WERI-Rb-1 (cell line): ENCODE measurements around the gene DNAJC1.

Experiments used
- DNase-seq: peaks from one replicate; pipeline ENCODE4 v3.0.0-alpha.2; 2020
- H3K27ac ChIP-seq: fragments of 250-450 bp; sonication (Bioruptor Pico); 2 replicates; pipeline ENCODE4 v1.5.1; 2020; ENCODE audit warnings: mild to moderate bottlenecking, moderate library complexity
- H3K27me3 ChIP-seq: fragments of 250-450 bp; sonication (Bioruptor Pico); 2 replicates; pipeline ENCODE4 v1.5.1; 2021; ENCODE audit warnings: mild to moderate bottlenecking, low read depth, moderate library complexity; ENCODE audit not compliant: insufficient read depth, severe bottlenecking
- H3K36me3 ChIP-seq: fragments of 250-450 bp; sonication (Bioruptor Pico); 2 replicates; pipeline ENCODE4 v1.5.1; 2020; ENCODE audit warnings: mild to moderate bottlenecking, moderate library complexity
- H3K4me3 ChIP-seq: 2 replicates; pipeline ENCODE4 v1.5.1; 2011; ENCODE audit warnings: low read depth, mild to moderate bottlenecking, control low read depth, low read length
- H3K9me3 ChIP-seq: fragments of 250-450 bp; sonication (Bioruptor Pico); 2 replicates; pipeline ENCODE4 v1.5.1; 2021; ENCODE audit warnings: mild to moderate bottlenecking, moderate library complexity; ENCODE audit not compliant: severe bottlenecking
- CTCF ChIP-seq: IDR thresholded peaks from 2 replicates; pipeline ENCODE4 v1.5.1; 2011; ENCODE audit warnings: low read depth, mild to moderate bottlenecking, control low read depth, inconsistent platforms, low read length

DNAJC1 gene

GRCh38 chr10:21961847-21962246, 41.7 kb downstream of the DNAJC1 start:
- DNase-seq: no peak
- no peaks in the 10 kb centered on the region for H3K9me3 ChIP-seq
- no peak for TF ChIP-seq CTCF
- no peak overlapping the region for H3K4me3 ChIP-seq
- H3K36me3 ChIP-seq: no peaks in the 10 kb centered on the region
- no peak overlapping the region for H3K27ac ChIP-seq
- no peaks in the 10 kb centered on the region for H3K27me3 ChIP-seq

DNA sequence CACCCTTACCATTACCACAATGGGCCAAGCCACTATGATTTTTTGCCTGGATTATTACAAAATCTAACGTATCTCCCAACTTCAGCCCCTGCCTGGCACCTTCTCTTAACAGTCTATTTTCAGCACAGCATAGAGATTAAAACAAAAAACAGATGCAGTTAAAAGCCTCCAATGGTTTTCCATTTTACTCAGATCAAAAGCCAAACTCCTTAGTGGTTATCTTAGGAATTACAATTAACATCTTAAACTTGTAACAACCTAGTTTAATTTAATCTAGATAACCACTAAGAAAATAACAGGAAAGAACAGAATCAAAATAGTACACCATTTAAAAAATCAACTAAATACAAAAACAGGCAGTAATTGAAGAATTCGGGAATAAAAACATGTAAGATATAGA, 43.5 kb downstream of the DNAJC1 start:
- Histone ChIP-seq H3K27me3 (no peaks in the 10 kb centered on the region), H3K4me3 (no peak overlapping the region), H3K36me3 (no peaks in the 10 kb centered on the region), H3K9me3 (no peaks in the 10 kb centered on the region), H3K27ac (no peak overlapping the region)
- no peak for DNase-seq
- no peak for TF ChIP-seq CTCF

DNA sequence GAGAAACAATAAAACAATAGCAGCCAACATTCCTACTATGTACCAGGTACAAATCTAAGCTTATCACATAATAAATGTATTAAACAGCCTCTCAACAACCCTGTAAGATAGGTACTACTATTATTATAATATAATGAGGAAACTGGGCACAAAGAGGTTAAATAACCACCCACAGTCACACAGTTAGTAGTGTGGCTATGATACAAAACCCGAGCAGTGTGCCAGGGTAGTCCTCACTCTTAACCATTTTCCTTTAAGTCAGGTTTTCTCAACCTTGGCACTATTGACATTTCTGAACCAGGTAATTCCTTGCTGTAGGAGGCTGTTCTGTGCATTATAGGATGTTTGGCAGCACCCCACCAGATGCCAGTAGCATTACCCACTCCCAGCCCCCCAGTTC, 48.8 kb downstream of the DNAJC1 start:
- Histone ChIP-seq H3K36me3 (no peaks in the 10 kb centered on the region), H3K27me3 (no peaks in the 10 kb centered on the region), H3K9me3 (no peaks in the 10 kb centered on the region), H3K27ac (no peak overlapping the region), H3K4me3 (no peak overlapping the region)
- no peak for DNase-seq
- TF ChIP-seq CTCF: no peak

DNA sequence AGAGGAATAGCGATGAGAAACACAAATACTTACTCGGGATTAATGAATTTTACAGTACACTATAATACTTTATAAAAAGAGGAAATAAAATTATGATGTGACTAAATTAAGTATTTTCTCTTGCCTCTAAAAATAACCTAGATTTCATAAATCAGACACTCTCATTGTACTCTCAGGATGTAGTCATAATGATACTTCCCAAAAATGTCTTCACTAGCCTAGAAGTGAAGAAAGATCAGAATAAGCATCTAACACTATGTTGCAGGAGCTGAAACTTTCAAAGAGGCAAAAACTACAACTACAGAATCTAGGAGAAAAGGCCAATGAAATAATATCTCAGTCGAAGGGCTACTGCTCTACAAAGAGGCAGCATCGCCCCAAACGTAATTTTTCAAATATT, 49.4 kb downstream of the DNAJC1 start:
- Histone ChIP-seq H3K27me3 (no peaks in the 10 kb centered on the region), H3K36me3 (no peaks in the 10 kb centered on the region), H3K9me3 (no peaks in the 10 kb centered on the region), H3K4me3 (no peak overlapping the region), H3K27ac (no peak overlapping the region)
- DNase-seq: no peak
- TF ChIP-seq CTCF: no peak

GRCh38 chr10:21953585-21954057, 49.9 kb downstream of the DNAJC1 start:
- Histone ChIP-seq H3K27ac (no peak overlapping the region), H3K36me3 (no peaks in the 10 kb centered on the region), H3K4me3 (no peak overlapping the region), H3K27me3 (no peaks in the 10 kb centered on the region), H3K9me3 (no peaks in the 10 kb centered on the region)
- no peak for TF ChIP-seq CTCF
- DNase-seq: no peak

DNA sequence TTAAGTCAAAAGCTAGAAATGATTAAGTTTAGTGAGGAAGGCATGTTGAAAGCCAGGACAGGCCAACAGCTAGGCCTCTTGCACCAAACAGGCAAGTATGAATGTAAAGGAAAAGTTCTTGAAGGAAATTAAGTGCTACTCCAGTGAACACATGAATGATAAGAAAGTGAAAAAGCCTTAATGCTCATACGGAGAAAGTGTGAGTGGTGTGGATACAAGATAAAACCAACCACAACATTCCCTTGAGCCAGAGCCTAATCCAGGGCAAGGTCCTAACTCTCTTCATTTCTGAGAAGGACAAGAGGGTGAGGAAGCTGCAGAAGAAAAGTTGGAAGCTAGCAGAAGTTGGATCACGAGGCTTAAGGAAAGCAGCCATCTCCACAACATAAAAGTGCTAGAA, 53.0 kb downstream of the DNAJC1 start:
- Histone ChIP-seq H3K27ac (no peak overlapping the region), H3K9me3 (no peaks in the 10 kb centered on the region), H3K27me3 (no peaks in the 10 kb centered on the region), H3K36me3 (no peaks in the 10 kb centered on the region), H3K4me3 (no peak overlapping the region)
- no peak for DNase-seq
- no peak for TF ChIP-seq CTCF
